ENCODE measurements around the gene SENP3. TPM values are rescaled to one million over a fixed set of nuclear protein-coding genes. Genes with fewer than 3 reads are reported as not detected.

The SENP3 gene
- total and polyA plus RNA-seq, 2 of the 4 experiments (the other 2 are of a cell fraction) = 82.4 to 120 TPM

GRCh38 chr17:7591596-7591995 lies 29.9 kb downstream of the SENP3 start:
- peaks cover 6% of the 10 kb centered on the region for H3K9me1 ChIP-seq (ENCODE audit: insufficient read depth, low read length)
- H4K20me1 ChIP-seq (ENCODE audit: insufficient read depth, low read length) = peaks cover 15% of the 10 kb centered on the region
- peaks cover 15 to 47% of the 10 kb centered on the region in 2 experiments for H3K79me1 ChIP-seq (ENCODE audit: low read depth in 1 of 2, low read length in 2 of 2)
- intact Hi-C loops (cut with micrococcal nuclease) (no loop called here), in situ Hi-C loops (cut with MboI; ENCODE audit: low sequenced_read_pairs) (no loop called here), dilution Hi-C loops (cut with HindIII; ENCODE audit: low sequenced_read_pairs, unreplicated experiment) (no loop called here)
- ATAC-seq (ENCODE audit: low read depth) (no peak), DNase-seq (no peak)
- no peak overlapping the region for H2AK5ac ChIP-seq (ENCODE audit: low read depth, low read length)
- H3K23ac ChIP-seq (ENCODE audit: low read depth, low read length) = no peak overlapping the region
- H2AFZ ChIP-seq (replicated peaks; ENCODE audit: low read length, poor library complexity) = no peak overlapping the region
- H3K18ac ChIP-seq (ENCODE audit: low read depth, low read length) = no peak overlapping the region
- TF ChIP-seq FOS (IDR thresholded peaks at IDR 0.05; ENCODE audit: low read depth, low read length) = no peak
- no peak for TF ChIP-seq RCOR1 (IDR thresholded peaks at IDR 0.05; ENCODE audit: insufficient replicate concordance, low read length)
- TF ChIP-seq CTCF (conservative IDR thresholded peaks at IDR 0.05; ENCODE audit: low read depth, low read length) = no peak
- no peak for TF ChIP-seq USF2 (IDR thresholded peaks at IDR 0.05; ENCODE audit: low read depth, low read length)
- no peak for TF ChIP-seq CHD1 (IDR thresholded peaks at IDR 0.05; ENCODE audit: low read depth, low read length)
- no peak for TF ChIP-seq MAFK (IDR thresholded peaks at IDR 0.05; ENCODE audit: low read depth, low read length)
- no peak for TF ChIP-seq RFX5 (IDR thresholded peaks at IDR 0.05; ENCODE audit: low read depth, low read length)
- no peak for TF ChIP-seq POLR2A (IDR thresholded peaks at IDR 0.05; ENCODE audit: low read depth, low read length)
- TF ChIP-seq RAD21 (IDR thresholded peaks at IDR 0.05; ENCODE audit: low read length) = no peak
- TF ChIP-seq SMC3 (IDR thresholded peaks at IDR 0.05; ENCODE audit: low read depth, low read length) = no peak
- no peak for TF ChIP-seq MXI1 (IDR thresholded peaks at IDR 0.05; ENCODE audit: borderline replicate concordance, low read depth, low read length)
- TF ChIP-seq CEBPB (IDR thresholded peaks at IDR 0.05; ENCODE audit: low read depth, low read length) = no peak
- no peak for TF ChIP-seq ELK1 (IDR thresholded peaks at IDR 0.05; ENCODE audit: borderline replicate concordance, low read depth, low read length)
- TF ChIP-seq BHLHE40 (IDR thresholded peaks at IDR 0.05; ENCODE audit: low read depth, low read length) = no peak
- TF ChIP-seq MAZ (IDR thresholded peaks at IDR 0.05; ENCODE audit: borderline replicate concordance, low read depth, low read length) = no peak
- no peak for TF ChIP-seq NFE2L2 (IDR thresholded peaks at IDR 0.05; ENCODE audit: low read depth, low read length)
- H2AK9ac ChIP-seq (replicated peaks; ENCODE audit: low read depth, low read length, poor library complexity) = no peak overlapping the region
- no peak overlapping the region for H2BK5ac ChIP-seq (ENCODE audit: low read depth, low read length, poor library complexity, severe bottlenecking)
- H3K14ac ChIP-seq (replicated peaks; ENCODE audit: low read depth, low read length) = no peak overlapping the region
- H4K91ac ChIP-seq (ENCODE audit: insufficient read depth, low read depth, low read length) = no peak overlapping the region
- H2BK20ac ChIP-seq (ENCODE audit: low read depth, low read length) = no peak overlapping the region
- no peak overlapping the region for H3K4ac ChIP-seq (ENCODE audit: low read depth, low read length)
- H3K4me1 ChIP-seq (ENCODE audit: control insufficient read depth, insufficient read depth, low read length) = peaks cover 28% of the 10 kb centered on the region
- CTCF ChIA-PET = no interaction called here
- no peak overlapping the region for H2BK15ac ChIP-seq (ENCODE audit: low read depth, low read length)
- no CpG with 5 or more reads among the region's 5 CpGs for WGBS, 2 experiments (ENCODE audit: extremely low coverage in 2 of 2, insufficient read length in 1 of 2)
- no peak overlapping the region for H3K27ac ChIP-seq (ENCODE audit: insufficient read depth, low read length)
- H3K4me3 ChIP-seq (ENCODE audit: insufficient read depth, low read depth, low read length) = no peak overlapping the region
- H3K9me3 ChIP-seq (ENCODE audit: control insufficient read depth, insufficient read depth, low read length) = no peaks in the 10 kb centered on the region
- no peaks in the 10 kb centered on the region for H3K27me3 ChIP-seq (ENCODE audit: control insufficient read depth, insufficient read depth, low read length)
- no TSS peak for BruUV-seq (replicated peaks)
- no peak overlapping the region for H3K4me2 ChIP-seq (ENCODE audit: low read depth, low read length)
- no peak overlapping the region for H4K5ac ChIP-seq (ENCODE audit: low read depth, low read length)
- H3K9ac ChIP-seq (ENCODE audit: low read depth, low read length) = no peak overlapping the region
- H3K56ac ChIP-seq (ENCODE audit: extremely low read depth, insufficient read depth, low read length) = no peak overlapping the region
- H2BK120ac ChIP-seq (ENCODE audit: low read depth, low read length) = no peak overlapping the region
- no peak overlapping the region for H4K8ac ChIP-seq (ENCODE audit: low read depth in 2 of 2, low read length in 2 of 2)
- POLR2A ChIA-PET (ENCODE audit: unreplicated experiment) = interaction anchor here (0.6 kb wide), 1 partner anchor 23 kb away, joined by 3 read pairs; no protein-coding TSS in a partner anchor
- peaks cover 60% of the 10 kb centered on the region for H3K36me3 ChIP-seq (ENCODE audit: control insufficient read depth, insufficient read depth, low read length)

All from IMR-90 (cell line).